PFSK-1 (cell line): Measurements from ENCODE around the gene IL6ST.

ENCODE experiments used
- FOXP2 ChIP-seq: optimal IDR thresholded peaks from 2 replicates; pipeline ENCODE3; 2011; ENCODE audit warnings: borderline replicate concordance, control low read depth, inconsistent platforms; ENCODE audit not compliant: insufficient read depth; ENCODE audit errors: extremely low read length, extremely low read depth
- POLR2AphosphoS5 ChIP-seq: IDR thresholded peaks from 2 replicates; pipeline ENCODE4 v1.6.1; 2012; ENCODE audit warnings: low read depth, mild to moderate bottlenecking, control low read depth, low read length, moderate library complexity
- REST ChIP-seq, 2 experiments: IDR thresholded peaks; 2 replicates each; pipeline versions ENCODE4 v1.6.1 to v1.8.0; 2011 to 2012; ENCODE audit warnings: low read depth in 2 of 2, low read length in 2 of 2, control low read depth in 1 of 2, inconsistent platforms in 1 of 2, mild to moderate bottlenecking in 1 of 2, moderate library complexity in 1 of 2; ENCODE audit not compliant: insufficient read depth in 1 of 2
- SIN3A ChIP-seq: IDR thresholded peaks from 2 replicates; pipeline ENCODE4 v1.6.1; 2012; ENCODE audit warnings: mild to moderate bottlenecking, low read length, moderate library complexity, borderline replicate concordance; ENCODE audit not compliant: insufficient read depth

GRCh38 chr5:55899344-55899743, 95.4 kb downstream of the IL6ST start:
- TF ChIP-seq REST (IDR thresholded peaks at IDR 0.05; ENCODE audit: insufficient read depth in 1 of 2, low read depth in 2 of 2, low read length in 2 of 2) (no peak), SIN3A (no peak), POLR2AphosphoS5 (no peak), FOXP2 (no peak)
